GM12875 (cell line): ENCODE measurements around the gene TRIM52.

Experiments
- H3K4me3 ChIP-seq: one replicate; pipeline ENCODE4 v1.5.1; 2011; ENCODE audit warnings: low read depth, low read length, control low read depth
- CTCF ChIP-seq: IDR thresholded peaks from 2 replicates; pipeline ENCODE4 v1.5.1; 2011; ENCODE audit warnings: low read depth, mild to moderate bottlenecking, control low read depth, inconsistent platforms, low read length, moderate library complexity, borderline replicate concordance; ENCODE audit not compliant: insufficient read depth

The TRIM52 gene

GRCh38 chr5:181245427-181246275 is 15.3 kb downstream of the TRIM52 start:
- TF ChIP-seq CTCF, result no peak
- peak overlapping the region; percentile 78 for H3K4me3 ChIP-seq

GRCh38 chr5:181243564-181244343 is 17.2 kb downstream of the TRIM52 start, which contains the start of gene RACK1:
Gene RACK1, minus strand, starts transcription at chr5:181243906. Its CDS starts 106 bp downstream, at chr5:181243800.
- TF ChIP-seq CTCF, result no peak
- H3K4me3 ChIP-seq, result peak within 1 kb of the TSS; percentile 95

GRCh38 chr5:181243018-181243563 is 17.9 kb downstream of the TRIM52 start:
- peak overlapping the region; percentile 95 for H3K4me3 ChIP-seq
- no peak for TF ChIP-seq CTCF

- H3K4me3 ChIP-seq, result peak overlapping the region; percentile 95
- TF ChIP-seq CTCF, result no peak
Measured at GRCh38 chr5:181242031-181242451, 18.9 kb downstream of the TRIM52 start.

- H3K4me3 ChIP-seq, result peak overlapping the region; percentile 95
- TF ChIP-seq CTCF, result no peak
Measured at GRCh38 chr5:181241393-181241975, 19.5 kb downstream of the TRIM52 start.

GRCh38 chr5:181239062-181239663 is 21.8 kb downstream of the TRIM52 start:
- TF ChIP-seq CTCF, result no peak
- no peak overlapping the region for H3K4me3 ChIP-seq
